Astrocyte (in vitro differentiated cells and primary cell): ENCODE measurements around the gene GDPD5. TPM values are rescaled to one million over a fixed set of nuclear protein-coding genes. Genes with fewer than 3 reads are reported as not detected.
A peak's percentile ranks its signal among the peaks of the same experiment; 100 is the strongest.

ENCODE experiments used
- DNase-seq: peaks from one replicate; pipeline ENCODE4 v3.0.0-alpha.2; 2010; ENCODE audit warnings: low read depth
- FAIRE-seq: peaks from 2 replicates; lab custom pipeline; 2011; peaks lifted over from hg19 to GRCh38; lab: Jason Lieb, UNC
- H2AFZ ChIP-seq: 2 replicates; pipeline ENCODE4 v1.6.0; 2012; ENCODE audit warnings: low read depth, low read length, inconsistent platforms
- H3K27ac ChIP-seq: 2 replicates; pipeline ENCODE4 v1.5.1; 2011; ENCODE audit warnings: low read depth, low read length, inconsistent platforms
- H3K27me3 ChIP-seq: 2 replicates; pipeline ENCODE4 v1.6.0; 2011; ENCODE audit warnings: low read length, inconsistent platforms; ENCODE audit not compliant: insufficient read depth
- H3K36me3 ChIP-seq: 2 replicates; pipeline ENCODE4 v1.5.1; 2011; ENCODE audit warnings: low read length, inconsistent platforms; ENCODE audit not compliant: insufficient read depth
- H3K4me1 ChIP-seq: 2 replicates; pipeline ENCODE4 v1.5.1; 2011; ENCODE audit warnings: low read length, inconsistent platforms; ENCODE audit not compliant: insufficient read depth
- H3K4me2 ChIP-seq: 2 replicates; pipeline ENCODE4 v1.6.0; 2012; ENCODE audit warnings: low read length, inconsistent platforms
- H3K4me3 ChIP-seq: 2 replicates; pipeline ENCODE4 v1.5.1; 2011; ENCODE audit warnings: low read depth, mild to moderate bottlenecking, low read length, inconsistent platforms; ENCODE audit not compliant: insufficient read depth
- H3K79me2 ChIP-seq: 2 replicates; pipeline ENCODE4 v1.6.0; 2012; ENCODE audit warnings: mild to moderate bottlenecking, low read length, inconsistent platforms; ENCODE audit not compliant: insufficient read depth
- H3K9ac ChIP-seq: 2 replicates; pipeline ENCODE4 v1.6.0; 2012; ENCODE audit warnings: mild to moderate bottlenecking, low read length, inconsistent platforms
- H3K9me3 ChIP-seq: 2 replicates; pipeline ENCODE4 v1.5.1; 2012; ENCODE audit warnings: low read depth, mild to moderate bottlenecking, low read length, inconsistent platforms; ENCODE audit not compliant: insufficient read depth
- H4K20me1 ChIP-seq: 2 replicates; pipeline ENCODE4 v1.6.0; 2012; ENCODE audit warnings: low read length, inconsistent platforms; ENCODE audit not compliant: insufficient read depth
- H3K27ac Mint-ChIP-seq: one replicate; pipeline ENCODE4 v1.8.0; 2021; ENCODE audit warnings: mild to moderate bottlenecking, mixed read lengths; ENCODE audit not compliant: unreplicated experiment
- H3K27me3 Mint-ChIP-seq: one replicate; pipeline ENCODE4 v1.8.0; 2021; ENCODE audit warnings: low read depth, mixed read lengths; ENCODE audit not compliant: unreplicated experiment
- H3K36me3 Mint-ChIP-seq: one replicate; pipeline ENCODE4 v1.8.0; 2021; ENCODE audit warnings: low read depth, mixed read lengths; ENCODE audit not compliant: unreplicated experiment
- H3K4me1 Mint-ChIP-seq: one replicate; pipeline ENCODE4 v1.8.0; 2021; ENCODE audit warnings: low read depth, mixed read lengths; ENCODE audit not compliant: unreplicated experiment
- H3K4me3 Mint-ChIP-seq: one replicate; pipeline ENCODE4 v1.8.0; 2021; ENCODE audit warnings: mild to moderate bottlenecking, moderate library complexity, mixed read lengths; ENCODE audit not compliant: unreplicated experiment
- H3K9me3 Mint-ChIP-seq: one replicate; pipeline ENCODE4 v1.8.0; 2021; ENCODE audit warnings: mild to moderate bottlenecking, mixed read lengths; ENCODE audit not compliant: unreplicated experiment
- EZH2 ChIP-seq: IDR thresholded peaks from 2 replicates; pipeline ENCODE4 v1.6.1; 2012; ENCODE audit warnings: mild to moderate bottlenecking, low read length, inconsistent platforms; ENCODE audit not compliant: insufficient read depth
- total RNA-seq: library from RNA; stranded (reverse); gene quantifications from 2 replicates; pipeline ENCODE4 v1.2.1, GENCODE V29; 2021
- TF ChIP-seq, protein P1 (sequence below): IDR thresholded peaks from 2 replicates; pipeline ENCODE4 v1.5.1; 2011; ENCODE audit warnings: low read depth, mild to moderate bottlenecking, inconsistent platforms, low read length, moderate library complexity; ENCODE audit not compliant: insufficient read depth

Gene GDPD5
- total RNA-seq, 1 donor from 2014 or later: 9.4 TPM

DNA sequence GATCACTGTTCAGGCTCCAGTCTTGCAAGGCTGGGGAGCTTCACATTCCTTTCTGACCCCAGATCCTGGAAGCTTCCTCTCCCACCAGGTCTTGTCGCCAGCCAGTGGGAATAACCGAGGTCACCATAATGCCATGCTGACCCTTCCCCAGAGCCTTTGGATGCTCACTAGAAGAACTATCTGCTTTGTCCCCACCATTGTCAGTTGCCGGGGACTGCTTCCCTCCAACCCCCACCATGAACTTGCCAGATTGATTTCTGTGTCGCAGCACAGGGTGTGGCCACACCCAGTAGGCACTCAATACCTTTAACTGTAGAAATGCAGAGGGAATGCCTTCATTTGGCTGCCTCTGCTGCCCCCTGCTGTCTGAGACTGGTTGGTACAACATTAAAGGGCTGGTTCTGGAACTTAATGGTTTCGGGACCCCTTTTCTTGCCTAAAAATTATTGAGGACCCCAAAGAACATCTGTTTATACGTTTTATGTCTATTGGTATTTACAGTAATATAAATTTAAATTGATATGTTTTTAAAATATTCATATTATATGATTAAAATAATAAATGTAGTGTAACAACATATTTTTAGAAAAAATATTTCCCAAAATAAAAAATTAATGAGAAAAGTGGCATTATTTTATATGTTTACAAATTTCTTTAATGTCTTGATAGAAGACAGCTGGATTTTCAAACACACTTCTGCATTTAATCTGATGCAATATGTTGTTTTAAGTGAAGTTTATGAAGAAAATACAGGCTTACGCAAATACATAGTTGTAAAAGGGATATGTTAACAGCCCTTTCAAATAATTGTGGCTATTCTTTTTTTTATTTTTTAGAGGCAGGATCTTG lies 6.7 kb upstream of the GDPD5 start:
- Histone ChIP-seq H3K4me2 (no peak overlapping the region), H3K27ac (no peak overlapping the region), H3K9ac (no peak overlapping the region), H3K4me1 (peaks cover 7% of the 10 kb centered on the region), H2AFZ (peak overlapping the region; percentile 49), H3K79me2 (no peaks in the 10 kb centered on the region), H3K9me3 (no peaks in the 10 kb centered on the region), H4K20me1 (no peaks in the 10 kb centered on the region), H3K27me3 (no peaks in the 10 kb centered on the region), H3K4me3 (no peak overlapping the region), H3K36me3 (no peaks in the 10 kb centered on the region)
- Mint-ChIP-seq H3K9me3 (peaks cover 2% of the 10 kb centered on the region), H3K36me3 (peaks cover 5% of the 10 kb centered on the region), H3K4me1 (peaks cover 3% of the 10 kb centered on the region), H3K27me3 (peaks cover 30% of the 10 kb centered on the region), H3K4me3 (no peak overlapping the region), H3K27ac (no peak overlapping the region)
- FAIRE-seq (no peak), DNase-seq (no peak)
- TF ChIP-seq, protein P1, sequence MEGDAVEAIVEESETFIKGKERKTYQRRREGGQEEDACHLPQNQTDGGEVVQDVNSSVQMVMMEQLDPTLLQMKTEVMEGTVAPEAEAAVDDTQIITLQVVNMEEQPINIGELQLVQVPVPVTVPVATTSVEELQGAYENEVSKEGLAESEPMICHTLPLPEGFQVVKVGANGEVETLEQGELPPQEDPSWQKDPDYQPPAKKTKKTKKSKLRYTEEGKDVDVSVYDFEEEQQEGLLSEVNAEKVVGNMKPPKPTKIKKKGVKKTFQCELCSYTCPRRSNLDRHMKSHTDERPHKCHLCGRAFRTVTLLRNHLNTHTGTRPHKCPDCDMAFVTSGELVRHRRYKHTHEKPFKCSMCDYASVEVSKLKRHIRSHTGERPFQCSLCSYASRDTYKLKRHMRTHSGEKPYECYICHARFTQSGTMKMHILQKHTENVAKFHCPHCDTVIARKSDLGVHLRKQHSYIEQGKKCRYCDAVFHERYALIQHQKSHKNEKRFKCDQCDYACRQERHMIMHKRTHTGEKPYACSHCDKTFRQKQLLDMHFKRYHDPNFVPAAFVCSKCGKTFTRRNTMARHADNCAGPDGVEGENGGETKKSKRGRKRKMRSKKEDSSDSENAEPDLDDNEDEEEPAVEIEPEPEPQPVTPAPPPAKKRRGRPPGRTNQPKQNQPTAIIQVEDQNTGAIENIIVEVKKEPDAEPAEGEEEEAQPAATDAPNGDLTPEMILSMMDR: peak; percentile 89
- no peak for TF ChIP-seq EZH2

GRCh38 chr11:75531325-75531724 lies 5.6 kb upstream of the GDPD5 start:
- Histone ChIP-seq H3K27me3 (no peaks in the 10 kb centered on the region), H3K9ac (no peak overlapping the region), H3K36me3 (no peaks in the 10 kb centered on the region), H3K4me3 (no peak overlapping the region), H3K27ac (no peak overlapping the region), H3K4me2 (no peak overlapping the region), H3K4me1 (no peaks in the 10 kb centered on the region), H3K9me3 (no peaks in the 10 kb centered on the region), H4K20me1 (no peaks in the 10 kb centered on the region), H3K79me2 (no peaks in the 10 kb centered on the region), H2AFZ (no peak overlapping the region)
- peaks cover 32% of the 10 kb centered on the region for H3K27me3 Mint-ChIP-seq
- TF ChIP-seq, protein P1: no peak
- no peak for TF ChIP-seq EZH2
- no peak for FAIRE-seq
- H3K27ac Mint-ChIP-seq: no peak overlapping the region
- peaks cover 2% of the 10 kb centered on the region for H3K9me3 Mint-ChIP-seq
- no peak overlapping the region for H3K4me3 Mint-ChIP-seq
- peaks cover 3% of the 10 kb centered on the region for H3K4me1 Mint-ChIP-seq
- peaks cover 2% of the 10 kb centered on the region for H3K36me3 Mint-ChIP-seq
- no peak for DNase-seq

DNA sequence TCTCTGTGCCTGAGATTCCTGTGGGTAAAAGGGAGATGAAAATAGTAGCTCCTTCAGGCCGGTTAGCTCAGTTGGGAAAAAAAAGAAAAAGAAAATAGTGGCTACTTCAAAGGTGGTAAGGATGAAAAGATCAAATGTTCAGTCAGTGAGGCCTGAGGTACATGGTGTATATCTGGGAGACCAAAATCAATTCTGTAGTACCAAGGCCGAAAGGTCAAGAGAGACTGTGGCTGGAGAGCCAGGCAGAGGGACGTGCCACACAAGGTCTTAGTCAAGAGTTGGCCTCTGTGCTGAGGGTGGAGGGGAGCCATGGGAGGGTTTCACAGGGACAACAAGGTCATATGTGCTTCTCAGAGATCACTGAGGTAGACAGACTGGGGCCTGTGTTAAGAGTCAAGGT lies 4.8 kb upstream of the GDPD5 start:
- Mint-ChIP-seq H3K4me1 (peaks cover 3% of the 10 kb centered on the region), H3K9me3 (peaks cover 2% of the 10 kb centered on the region), H3K4me3 (no peak overlapping the region), H3K36me3 (peaks cover 2% of the 10 kb centered on the region), H3K27ac (no peak overlapping the region), H3K27me3 (peaks cover 32% of the 10 kb centered on the region)
- Histone ChIP-seq H3K27me3 (no peaks in the 10 kb centered on the region), H3K4me3 (no peak overlapping the region), H3K27ac (no peak overlapping the region), H4K20me1 (no peaks in the 10 kb centered on the region), H3K36me3 (no peaks in the 10 kb centered on the region), H2AFZ (no peak overlapping the region), H3K4me1 (no peaks in the 10 kb centered on the region), H3K79me2 (no peaks in the 10 kb centered on the region), H3K4me2 (no peak overlapping the region), H3K9ac (no peak overlapping the region), H3K9me3 (no peaks in the 10 kb centered on the region)
- FAIRE-seq: no peak
- TF ChIP-seq EZH2: no peak
- TF ChIP-seq, protein P1: no peak
- DNase-seq: no peak
